GM19463 (cell line): Measurements from ENCODE around the gene PFKFB2.
"Not testable (repeated sequence)": the region's sequence is repeated elsewhere in the genome, so short reads cannot be mapped to it uniquely, and the experiment has no call there.

Experiments
- ATAC-seq: cut with Tn5 transposase; IDR thresholded peaks from one replicate; pipeline ENCODE4 v1.9.1; 2021; ENCODE audit warnings: mild to moderate bottlenecking, moderate library complexity; ENCODE audit not compliant: unreplicated experiment

Gene PFKFB2

DNA sequence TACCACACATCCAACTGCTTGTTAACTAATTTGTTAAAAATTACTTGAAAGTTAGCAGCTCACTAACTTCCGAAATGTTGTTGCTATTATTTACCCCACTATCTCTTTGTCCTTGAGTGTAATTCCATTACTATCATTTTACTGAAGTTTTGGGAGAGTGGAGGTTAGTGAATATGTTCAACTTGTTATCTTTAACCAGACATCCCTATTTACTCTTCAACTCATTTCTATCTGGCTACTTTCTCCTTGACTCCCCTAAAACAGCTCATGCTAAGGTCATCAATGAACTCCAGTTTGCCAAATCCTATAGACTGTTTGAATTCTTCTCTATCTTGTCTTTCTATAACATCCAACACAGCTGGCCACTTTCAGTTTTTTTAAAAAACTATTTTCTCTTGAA, 16.2 kb upstream of the PFKFB2 start:
- no peak for ATAC-seq

DNA sequence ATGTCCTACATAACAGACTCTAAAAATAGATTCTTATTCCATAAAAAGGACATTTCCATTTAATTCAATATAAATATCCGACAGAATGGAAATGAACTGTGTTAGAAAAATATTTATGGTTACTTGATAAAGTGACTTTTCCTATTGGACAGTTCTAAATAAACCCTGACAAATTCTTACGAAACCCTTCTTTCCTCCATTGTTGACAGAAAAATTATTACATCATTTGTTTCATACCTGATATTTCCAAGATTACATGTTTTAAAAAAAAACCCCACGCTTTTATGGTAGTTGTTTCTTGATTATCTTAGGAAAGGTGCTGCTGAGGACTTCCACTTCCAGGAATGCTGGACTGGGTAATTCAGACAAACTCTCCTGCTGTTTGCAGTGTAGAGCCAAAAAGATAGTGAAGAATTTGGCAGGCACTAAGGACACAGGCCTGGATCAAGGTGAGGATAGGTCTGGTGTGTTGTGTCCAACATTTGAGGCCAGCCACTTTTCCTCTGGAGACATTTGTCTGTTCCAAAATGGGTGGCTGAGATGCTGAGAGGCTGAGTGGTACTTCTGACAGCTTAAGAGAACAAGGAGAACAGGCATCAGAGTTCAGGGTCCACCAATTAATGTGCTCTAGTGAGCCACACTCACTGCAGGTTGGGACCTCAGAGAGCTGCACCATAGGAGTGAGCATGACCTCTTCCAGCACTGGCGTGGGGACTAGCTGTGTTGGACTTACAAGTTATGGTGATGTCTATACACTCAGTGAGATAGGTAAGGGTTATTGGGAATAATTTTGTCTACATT, 13.5 kb upstream of the PFKFB2 start:
- ATAC-seq = no peak

GRCh38 chr1:207040181-207040533, 12.9 kb upstream of the PFKFB2 start:
- ATAC-seq = no peak

DNA sequence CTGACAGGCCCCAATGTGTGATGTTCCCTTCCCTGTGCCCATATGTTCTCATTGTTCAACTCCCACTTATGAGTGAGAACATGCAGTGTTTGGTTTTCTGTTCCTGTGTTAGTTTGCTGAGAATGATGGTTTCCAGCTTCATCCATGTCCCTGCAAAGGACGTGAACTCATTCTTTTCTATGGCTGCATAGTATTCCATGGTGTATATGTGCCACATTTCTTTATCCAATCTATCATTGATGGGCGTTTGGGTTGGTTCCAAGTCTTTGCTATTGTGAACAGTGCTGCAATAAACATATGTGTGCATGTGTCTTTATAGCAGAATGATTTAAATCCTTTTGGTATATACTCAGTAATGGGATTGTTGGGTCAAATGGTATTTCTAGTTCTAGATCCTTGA, 11.7 kb upstream of the PFKFB2 start:
- ATAC-seq = not testable (repeated sequence)

DNA sequence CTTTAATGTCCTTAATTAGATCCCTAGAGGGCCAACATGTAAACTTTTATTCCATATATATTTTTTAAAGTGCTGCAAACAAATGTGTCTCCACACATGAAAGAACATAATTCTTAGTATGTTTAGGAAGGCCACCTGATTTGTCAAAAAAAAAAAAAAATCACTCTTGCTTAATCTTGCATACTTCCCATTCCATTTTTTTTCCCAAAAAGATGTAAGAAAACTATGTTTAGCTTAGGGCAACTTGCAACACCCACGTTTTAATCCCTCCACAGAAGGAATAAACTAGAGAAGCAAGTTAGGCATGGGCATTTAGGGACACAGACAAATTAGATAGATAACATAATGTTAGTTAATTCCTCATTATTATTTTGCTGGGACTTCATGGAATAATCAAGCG, 7.6 kb upstream of the PFKFB2 start:
- ATAC-seq = no peak

DNA sequence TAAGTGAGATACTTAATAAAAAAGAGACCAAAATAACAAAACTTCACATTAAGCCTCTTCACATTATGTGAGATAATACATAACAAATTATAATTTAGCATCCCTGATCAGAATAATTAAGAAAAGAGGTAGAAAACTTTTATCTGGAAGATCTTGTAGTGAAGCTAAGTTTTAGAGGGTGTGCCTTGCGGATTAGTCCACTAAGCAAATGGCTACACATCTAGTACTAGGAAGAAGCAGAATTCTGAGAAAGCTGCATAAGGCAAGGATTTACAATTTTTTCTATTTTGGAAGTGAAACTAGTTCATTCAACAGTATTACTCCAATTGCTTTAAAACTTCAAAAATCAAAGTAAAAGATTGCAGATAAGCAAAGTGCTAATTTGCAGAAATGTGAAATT, 5.6 kb upstream of the PFKFB2 start:
- ATAC-seq = no peak

DNA sequence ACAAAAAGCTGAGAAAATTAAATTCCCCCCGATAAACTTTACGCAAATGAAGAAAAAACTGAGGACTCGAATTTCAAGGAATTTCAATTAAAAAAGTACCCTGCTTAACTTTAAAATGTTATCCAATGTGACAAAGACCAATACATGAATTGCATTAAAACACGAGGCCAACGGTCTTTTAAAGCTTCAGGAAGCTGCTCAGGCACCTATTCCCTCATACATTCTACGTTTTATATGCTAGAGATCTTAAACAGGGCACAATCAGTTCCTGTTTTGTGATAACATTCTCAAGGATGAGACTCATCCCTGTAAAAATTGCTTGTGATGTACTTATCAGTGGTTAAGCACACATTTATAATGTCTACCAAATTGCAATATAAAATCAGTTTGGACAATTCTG, 5.0 kb upstream of the PFKFB2 start:
- no peak for ATAC-seq

DNA sequence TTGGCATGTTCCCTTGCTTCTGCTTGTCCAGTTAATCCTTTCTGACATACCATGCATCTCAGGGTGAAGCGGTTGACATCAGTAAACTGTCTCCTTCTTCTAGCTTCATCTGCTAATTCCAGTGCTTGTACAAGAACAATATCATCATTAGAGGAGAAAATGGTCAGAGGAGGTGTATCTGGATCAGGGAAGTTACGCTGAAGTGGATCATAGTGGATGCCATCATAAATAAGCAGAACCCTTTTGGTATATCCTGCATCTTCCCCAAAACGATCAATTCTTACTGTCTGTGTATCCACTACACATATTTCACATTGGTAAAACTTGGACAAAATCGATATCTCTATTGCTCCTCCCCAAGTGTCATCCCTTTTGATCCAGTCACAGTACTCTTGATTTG, 4.0 kb upstream of the PFKFB2 start:
- no peak for ATAC-seq

- no peak for ATAC-seq
Measured at GRCh38 chr1:207049514-207049913, 3.6 kb upstream of the PFKFB2 start.

- peak; percentile 27 for ATAC-seq
Measured at GRCh38 chr1:207049974-207050391, 3.1 kb upstream of the PFKFB2 start.

DNA sequence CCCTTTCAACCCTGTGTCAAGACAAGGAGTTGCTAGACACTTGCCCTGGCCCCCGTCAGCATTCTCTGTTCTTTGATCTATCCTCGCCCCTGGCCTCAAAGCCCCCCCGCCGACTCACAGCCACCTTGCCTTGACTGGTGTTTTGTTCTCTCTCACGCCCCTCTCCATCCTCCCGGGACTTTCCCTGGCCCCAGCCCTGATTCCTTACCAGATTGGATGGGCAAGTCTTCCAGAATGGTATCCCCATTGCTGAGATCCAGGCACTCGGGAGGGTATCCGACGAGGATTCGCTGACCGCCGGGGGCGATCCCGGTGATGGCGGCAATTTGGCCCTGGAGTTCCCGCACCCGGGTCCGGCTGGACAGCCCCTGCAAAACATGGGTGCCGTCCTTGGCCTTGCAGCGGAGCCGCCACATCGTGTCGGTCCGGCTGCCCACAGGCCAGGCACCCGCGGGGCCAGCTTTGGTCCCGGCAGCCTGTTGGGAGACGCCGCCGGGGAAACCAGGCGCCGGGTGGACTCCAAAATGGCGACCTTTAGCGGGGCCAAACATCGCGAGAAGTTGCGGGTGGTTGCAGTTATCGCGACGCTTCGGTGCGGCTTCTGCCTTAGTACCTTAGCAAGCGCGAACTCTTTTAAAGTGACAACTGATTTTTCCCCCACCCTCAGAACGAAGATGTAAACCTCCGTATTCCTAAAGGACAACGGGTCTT, 2.4 kb upstream of the PFKFB2 start:
- peak; percentile 51 for ATAC-seq

DNA sequence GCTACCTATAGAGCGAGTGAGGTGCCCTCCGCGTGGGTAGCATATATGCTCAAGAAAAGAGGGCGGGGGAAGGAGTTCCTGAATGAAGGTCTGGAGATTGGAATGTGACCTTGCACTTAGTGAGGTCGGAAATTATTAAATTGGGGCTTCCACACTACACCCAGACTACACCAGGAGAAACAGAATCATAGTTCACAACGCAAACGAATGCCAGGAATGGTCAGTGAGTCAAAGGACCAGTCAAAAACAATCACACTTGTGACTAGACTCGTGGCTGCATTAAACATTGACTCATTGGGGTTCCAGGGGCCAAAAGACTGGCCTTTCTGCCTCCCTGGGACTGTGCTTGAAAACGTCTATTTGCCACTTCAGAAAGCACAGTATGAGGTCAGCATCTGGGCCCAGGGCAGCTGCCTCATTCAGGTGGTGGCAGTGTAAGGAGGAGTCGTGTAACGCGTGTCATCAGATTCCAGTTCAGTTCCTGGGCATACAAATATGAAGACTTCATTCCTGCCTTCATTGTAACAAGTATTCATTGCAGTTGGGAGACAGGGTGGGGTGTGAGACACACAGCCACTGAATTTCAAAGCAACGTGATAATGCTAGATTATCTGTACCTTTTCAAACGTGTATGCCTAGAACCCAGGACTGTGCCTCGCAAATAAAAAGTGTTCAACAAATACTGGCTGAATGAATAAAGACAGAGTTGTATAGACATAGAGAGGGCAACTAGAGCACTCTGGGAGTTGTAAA, 1.7 kb upstream of the PFKFB2 start, which contains the start of gene YOD1:
TSS of gene YOD1 (minus strand) at position 18 of the 753 bp plus-strand sequence. CDS start 178 bp downstream, outside the sequence.
- ATAC-seq = no peak

- ATAC-seq = no peak
Measured at GRCh38 chr1:207054491-207054890, 1.4 kb downstream of the PFKFB2 start.

- ATAC-seq = no peak
Measured at GRCh38 chr1:207055386-207056001, 2.4 kb downstream of the PFKFB2 start.

DNA sequence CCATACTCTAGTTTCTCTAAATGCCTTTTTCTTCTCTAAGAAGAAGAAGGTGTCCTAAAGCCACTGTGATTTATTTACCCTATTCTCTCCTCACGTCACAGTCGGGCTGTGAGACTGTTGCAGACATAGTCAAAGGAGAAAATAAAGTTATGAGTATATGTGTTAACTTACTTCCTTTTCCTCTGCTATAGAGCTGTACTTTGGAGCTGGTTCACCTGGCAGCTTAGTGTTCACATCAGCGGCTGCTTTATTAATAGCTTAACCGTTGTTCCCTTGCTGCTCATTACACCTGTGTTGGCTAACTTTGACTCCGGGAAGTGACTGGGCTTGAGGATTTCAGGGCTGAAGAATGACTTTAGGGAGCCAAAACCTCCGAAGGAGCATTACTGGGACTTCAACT, 3.6 kb downstream of the PFKFB2 start:
- ATAC-seq = no peak

DNA sequence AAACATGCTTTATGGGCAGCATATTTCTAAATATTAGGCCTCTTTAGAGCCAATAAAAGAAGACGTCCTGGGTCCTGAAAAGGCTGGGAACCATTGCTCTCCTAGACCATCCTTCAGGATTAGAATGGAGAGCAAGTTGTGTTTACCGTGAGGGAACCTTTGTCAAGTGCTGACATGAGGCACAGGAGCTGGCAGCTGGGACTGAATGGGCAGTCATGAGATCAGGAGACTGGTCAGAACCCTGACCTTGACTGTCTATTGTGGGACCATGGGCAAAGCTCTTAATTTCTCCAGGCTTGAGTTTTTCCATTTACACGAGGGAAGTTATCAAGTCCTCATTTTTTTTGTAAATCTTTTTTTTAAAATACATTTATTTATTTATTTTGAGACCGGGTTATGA, 5.2 kb downstream of the PFKFB2 start:
- no peak for ATAC-seq

DNA sequence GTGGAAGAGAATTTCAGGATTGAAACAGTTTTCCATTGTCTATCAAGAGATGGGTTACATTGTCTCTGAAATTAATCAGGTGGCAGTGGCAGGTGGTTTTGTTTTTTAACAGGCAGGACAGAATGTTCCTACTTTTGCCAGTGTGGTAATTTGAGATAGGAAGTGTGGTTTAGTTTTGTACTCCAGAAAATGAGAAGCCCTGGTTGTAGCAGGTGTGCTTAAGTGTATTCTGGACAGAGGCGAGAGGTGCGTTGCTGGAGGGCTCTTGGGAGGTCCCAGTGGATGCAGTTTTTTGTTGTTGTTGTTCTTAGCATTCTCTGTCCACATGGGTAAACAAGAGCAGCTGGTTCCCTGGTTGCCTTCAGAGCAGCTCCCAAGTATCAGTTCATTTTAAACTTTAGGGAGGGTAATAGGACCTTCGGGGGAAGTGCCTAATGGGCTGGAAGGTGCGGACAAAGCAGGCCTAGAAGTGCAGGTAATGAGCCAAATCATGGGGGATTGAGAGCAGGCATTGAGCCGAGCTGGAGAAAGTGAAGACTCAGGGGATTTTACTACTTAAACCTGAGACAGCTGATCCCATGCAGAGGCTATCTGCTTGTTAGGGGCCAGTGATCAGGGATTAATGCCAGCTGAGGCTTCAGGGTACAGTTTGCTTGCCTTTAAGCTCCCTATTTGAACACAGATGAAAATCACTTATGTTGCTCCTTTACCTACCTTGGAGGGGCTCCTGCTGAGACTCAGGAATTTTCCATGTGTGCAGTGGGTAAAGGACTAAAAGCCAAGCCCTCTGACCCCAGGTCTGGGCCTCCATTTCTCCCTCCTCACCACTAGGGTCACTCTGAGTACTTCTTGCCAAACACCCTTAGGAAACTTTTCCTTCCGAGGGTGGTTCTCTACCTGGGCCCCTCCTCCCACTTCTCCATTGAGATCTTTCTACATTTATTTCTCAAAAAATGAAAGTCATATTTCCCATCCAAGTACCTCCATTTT, 6.1 kb downstream of the PFKFB2 start:
- no peak for ATAC-seq

- ATAC-seq = no peak
Measured at GRCh38 chr1:207059881-207060280, 6.8 kb downstream of the PFKFB2 start.

GRCh38 chr1:207060596-207060995, 7.5 kb downstream of the PFKFB2 start:
- no peak for ATAC-seq

DNA sequence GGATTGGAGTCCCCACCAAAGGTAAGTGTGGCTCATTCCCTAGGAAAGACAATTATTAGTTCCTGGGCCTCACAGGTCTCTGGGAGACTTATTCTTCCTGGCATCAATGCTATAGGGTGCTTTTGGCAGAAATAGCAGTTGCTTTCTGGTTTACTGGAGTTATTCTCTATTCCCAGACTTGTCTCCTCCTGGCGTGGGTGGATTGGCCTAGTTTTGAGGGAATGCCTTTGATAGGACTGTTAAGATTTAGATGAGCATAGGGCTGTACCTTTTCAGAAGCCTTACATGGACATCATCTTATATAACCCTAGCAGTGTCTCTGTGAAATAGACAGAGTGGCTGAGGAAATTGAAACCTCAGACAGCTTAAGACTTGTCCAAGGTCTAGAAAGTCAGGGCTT, 9.0 kb downstream of the PFKFB2 start:
- ATAC-seq = no peak
